Panc1 (cell line): ENCODE results near the gene MTPN. TPM values are rescaled to one million over a fixed set of nuclear protein-coding genes. Genes with fewer than 3 reads are reported as not detected.

Experiments
- ATAC-seq: fragments of 200-7000 bp; cut with Tn5 transposase; 2 replicates; pipeline ENCODE4 v1.9.1; 2020; ENCODE audit warnings: mild to moderate bottlenecking, moderate library complexity
- BruUV-seq: library from RNA; stranded (reverse); fragments of 400-500 nt; replicated peaks from 2 replicates; lab custom pipeline; 2021; lab: Mats Ljungman, UMichigan
- CTCF ChIA-PET: fragments of 300-600 bp; sonication (Branson Sonifier 250); formaldehyde crosslinking; loops from one replicate; lab custom pipeline; 2022; ENCODE audit warnings: antibody characterized with exemption; lab: Charles Lee
- POLR2A ChIA-PET: fragments of 300-600 bp; sonication (Branson Sonifier 250); formaldehyde crosslinking; loops from one replicate; lab custom pipeline; 2022; ENCODE audit warnings: antibody characterized with exemption; lab: Charles Lee
- DNase-seq: peaks from one replicate; pipeline ENCODE4 v3.0.0-alpha.2; 2010; ENCODE audit warnings: low read depth, low spot score
- H3K27ac ChIP-seq: 2 replicates; pipeline ENCODE4 v1.5.1; 2011; ENCODE audit warnings: mild to moderate bottlenecking, low read length, inconsistent platforms
- H3K27me3 ChIP-seq: fragments of 200-500 bp; sonication (Bioruptor generic); 2 replicates; pipeline ENCODE4 v1.6.0; 2014; ENCODE audit warnings: low read length, inconsistent platforms; ENCODE audit not compliant: control insufficient read depth, insufficient read depth
- H3K36me3 ChIP-seq: fragments of 200-500 bp; sonication (Bioruptor generic); 2 replicates; pipeline ENCODE4 v1.5.1; 2014; ENCODE audit warnings: inconsistent platforms, mild to moderate bottlenecking, low read length, moderate library complexity; ENCODE audit not compliant: control insufficient read depth, insufficient read depth
- H3K4me1 ChIP-seq: 2 replicates; pipeline ENCODE4 v1.5.1; 2011; ENCODE audit warnings: inconsistent platforms, mild to moderate bottlenecking, low read length, moderate library complexity; ENCODE audit not compliant: control insufficient read depth, insufficient read depth
- H3K4me3 ChIP-seq, 2 experiments: 2 replicates each; pipeline ENCODE4 v1.5.1; 2011 to 2012; ENCODE audit warnings: low read depth in 2 of 2, low read length in 2 of 2, mild to moderate bottlenecking in 2 of 2, inconsistent platforms in 1 of 2, moderate library complexity in 1 of 2
- H3K9me3 ChIP-seq: fragments of 200-500 bp; sonication (Bioruptor generic); 2 replicates; pipeline ENCODE4 v1.5.1; 2014; ENCODE audit warnings: low read depth, mild to moderate bottlenecking, inconsistent platforms, low read length, moderate library complexity; ENCODE audit not compliant: control insufficient read depth, insufficient read depth
- CTCF ChIP-seq: fragments of 450-650 bp; IDR thresholded peaks from 2 replicates; pipeline ENCODE4 v1.5.1; 2017; ENCODE audit warnings: mild to moderate bottlenecking
- POLR2AphosphoS5 ChIP-seq: IDR thresholded peaks from 2 replicates; pipeline ENCODE4 v1.6.1; 2012; ENCODE audit warnings: mild to moderate bottlenecking, low read depth, low read length, moderate library complexity
- REST ChIP-seq, 2 experiments: IDR thresholded peaks; 2 replicates each; pipeline ENCODE4 v1.6.1; 2011 to 2012; ENCODE audit warnings: low read depth in 2 of 2, control low read depth in 1 of 2, low read length in 1 of 2, mild to moderate bottlenecking in 1 of 2, moderate library complexity in 1 of 2; ENCODE audit not compliant: insufficient read depth in 1 of 2
- SIN3A ChIP-seq: IDR thresholded peaks from 2 replicates; pipeline ENCODE4 v1.6.1; 2012; ENCODE audit warnings: low read depth, mild to moderate bottlenecking, low read length, moderate library complexity, borderline replicate concordance; ENCODE audit not compliant: insufficient read depth
- TCF7L2 ChIP-seq: IDR thresholded peaks from 2 replicates; pipeline ENCODE4 v1.6.1; 2011; ENCODE audit warnings: mild to moderate bottlenecking, low read depth, low read length, inconsistent platforms
- in situ Hi-C: cut with HindIII; loops from 2 replicates; pipeline ENCODE4 v1.10.0; 2016; ENCODE audit warnings: low sequenced_read_pairs, low pct_unique_long_range_greater_than_20kb
- intact Hi-C: fragments of 100-400 bp; cut with micrococcal nuclease; formaldehyde crosslinking; loops from one replicate; pipeline ENCODE4 v1.10.0; 2022; ENCODE audit not compliant: unreplicated experiment
- total RNA-seq: library from RNA; stranded (reverse); gene quantifications from one replicate; pipeline ENCODE4 v1.2.1, GENCODE V29; 2021; ENCODE audit not compliant: unreplicated experiment

MTPN gene
- total RNA-seq, 1 experiment from 2014 or later = 177 TPM

- ChIA-PET CTCF (interaction anchor here (0.6 kb wide), 1 partner anchor 615 kb away, joined by 3 read pairs; no protein-coding TSS in a partner anchor), POLR2A (no interaction called here)
- H3K4me1 ChIP-seq = peaks cover 13% of the 10 kb centered on the region
- DNase-seq (no peak), ATAC-seq (no peak)
- no peaks in the 10 kb centered on the region for H3K27me3 ChIP-seq
- intact Hi-C loops (no loop called here), in situ Hi-C loops (no loop called here)
- H3K9me3 ChIP-seq = no peaks in the 10 kb centered on the region
- BruUV-seq = no TSS peak
- peak overlapping the region; percentile 90; the same call in 1 of the 2 replicates for H3K27ac ChIP-seq
- TF ChIP-seq REST (IDR thresholded peaks at IDR 0.05; ENCODE audit: insufficient read depth in 1 of 2, low read depth in 2 of 2, low read length in 1 of 2) = no peak
- TF ChIP-seq CTCF = no peak
- no peak for TF ChIP-seq POLR2AphosphoS5
- TF ChIP-seq TCF7L2 = no peak
- no peak for TF ChIP-seq SIN3A
- peaks cover 13% of the 10 kb centered on the region for H3K36me3 ChIP-seq
- no peak overlapping the region for H3K4me3 ChIP-seq
Observed at GRCh38 chr7:135978624-135979023, 1.5 kb upstream of the MTPN start.

DNA sequence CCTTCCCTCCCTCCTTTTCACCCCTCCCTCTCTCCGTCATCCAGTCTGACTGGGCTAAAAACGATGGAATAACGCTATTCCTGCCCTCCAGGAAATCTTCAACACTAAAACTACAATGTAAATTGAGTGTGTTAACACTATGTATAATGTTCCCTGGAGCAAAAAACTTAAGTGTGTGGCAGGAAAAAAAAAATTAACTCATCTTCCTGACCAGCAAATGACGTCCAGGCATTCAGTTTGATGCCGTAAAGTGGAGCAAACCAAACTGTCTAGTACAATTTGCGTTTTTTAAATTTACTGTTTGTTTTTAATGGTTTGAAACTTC is 545 bp upstream of the MTPN start:
- ATAC-seq = peak; percentile 39
- CTCF ChIA-PET = interaction anchor here (0.6 kb wide), 1 partner anchor 85 kb away, joined by 7 read pairs; no protein-coding TSS in a partner anchor
- DNase-seq = no peak
- no peaks in the 10 kb centered on the region for H3K9me3 ChIP-seq
- POLR2A ChIA-PET = no interaction called here
- intact Hi-C loops = no loop called here
- BruUV-seq = no TSS peak
- H3K27me3 ChIP-seq = no peaks in the 10 kb centered on the region
- in situ Hi-C loops = no loop called here
- peaks cover 16% of the 10 kb centered on the region for H3K36me3 ChIP-seq
- H3K27ac ChIP-seq = peak overlapping the region; percentile 90
- TF ChIP-seq CTCF (no peak), TCF7L2 (no peak), POLR2AphosphoS5 (no peak), REST (IDR thresholded peaks at IDR 0.05; ENCODE audit: insufficient read depth in 1 of 2, low read depth in 2 of 2, low read length in 1 of 2) (no peak), SIN3A (no peak)
- H3K4me3 ChIP-seq = peak overlapping the region; percentile 92 to 100
- peaks cover 13% of the 10 kb centered on the region for H3K4me1 ChIP-seq
